DOHH2 (cell line): ENCODE measurements around the gene NEK8.

Source experiments
- H3F3A ChIP-seq: fragments of 200-600 bp; sonication (generic), shearing (Covaris generic); 2 replicates; pipeline ENCODE4 v1.6.0; 2016; ENCODE audit warnings: antibody characterized with exemption, mild to moderate bottlenecking; ENCODE audit not compliant: control insufficient read depth, insufficient read depth
- H3K27ac ChIP-seq: fragments of 200-600 bp; sonication (generic); 2 replicates; pipeline ENCODE4 v1.5.1; 2014; ENCODE audit warnings: low read depth, mild to moderate bottlenecking, low read length, moderate library complexity
- H3K27me3 ChIP-seq: fragments of 200-600 bp; sonication (generic); 2 replicates; pipeline ENCODE4 v1.6.1; 2014; ENCODE audit warnings: mild to moderate bottlenecking, low read length, mixed read lengths; ENCODE audit not compliant: control insufficient read depth
- H3K36me3 ChIP-seq: fragments of 200-600 bp; sonication (generic); 2 replicates; pipeline ENCODE4 v1.6.1; 2014; ENCODE audit warnings: mild to moderate bottlenecking, low read length, moderate library complexity, mixed read lengths; ENCODE audit not compliant: control insufficient read depth
- H3K4me1 ChIP-seq: fragments of 200-600 bp; sonication (generic); 2 replicates; pipeline ENCODE4 v1.6.1; 2014; ENCODE audit warnings: mild to moderate bottlenecking, low read length, mixed read lengths; ENCODE audit not compliant: control insufficient read depth
- H3K4me2 ChIP-seq: fragments of 200-600 bp; sonication (generic); 2 replicates; pipeline ENCODE4 v1.6.0; 2014; ENCODE audit warnings: mild to moderate bottlenecking, low read length, moderate library complexity
- H3K4me3 ChIP-seq: fragments of 200-600 bp; sonication (generic); 2 replicates; pipeline ENCODE4 v1.5.1; 2014; ENCODE audit warnings: mild to moderate bottlenecking, low read length, mixed read lengths
- H3K79me2 ChIP-seq: fragments of 200-600 bp; sonication (generic); 2 replicates; pipeline ENCODE4 v1.6.1; 2014; ENCODE audit warnings: mild to moderate bottlenecking, low read length, mixed read lengths; ENCODE audit not compliant: control insufficient read depth
- H3K9me2 ChIP-seq: fragments of 200-600 bp; sonication (generic); replicated peaks from 2 replicates; pipeline ENCODE4 v1.6.1; 2014; ENCODE audit warnings: mild to moderate bottlenecking, low read length, mixed read lengths; ENCODE audit not compliant: control insufficient read depth
- H3K9me3 ChIP-seq: fragments of 200-600 bp; sonication (generic); 2 replicates; pipeline ENCODE4 v1.6.1; 2014; ENCODE audit warnings: antibody characterized with exemption, low read length, mixed read lengths; ENCODE audit not compliant: control insufficient read depth, insufficient read depth
- H4K20me1 ChIP-seq: fragments of 200-600 bp; sonication (generic); 2 replicates; pipeline ENCODE4 v1.6.0; 2014; ENCODE audit warnings: low read depth, mild to moderate bottlenecking, antibody characterized with exemption, low read length, moderate library complexity; ENCODE audit not compliant: control insufficient read depth, insufficient read depth
- EZH2phosphoT487 ChIP-seq: fragments of 200-600 bp; sonication (generic); IDR thresholded peaks from 2 replicates; pipeline ENCODE4 v1.6.1; 2017; ENCODE audit warnings: borderline replicate concordance, mild to moderate bottlenecking, antibody characterized with exemption, low read length, moderate library complexity, mixed read lengths
- TF ChIP-seq, protein P1 (sequence below): fragments of 200-600 bp; sonication (generic); IDR thresholded peaks from one replicate; pipeline ENCODE4 v1.5.1; 2014; ENCODE audit warnings: antibody characterized with exemption, mild to moderate bottlenecking, low read depth, low read length; ENCODE audit not compliant: poor library complexity, severe bottlenecking

NEK8 gene

DNA sequence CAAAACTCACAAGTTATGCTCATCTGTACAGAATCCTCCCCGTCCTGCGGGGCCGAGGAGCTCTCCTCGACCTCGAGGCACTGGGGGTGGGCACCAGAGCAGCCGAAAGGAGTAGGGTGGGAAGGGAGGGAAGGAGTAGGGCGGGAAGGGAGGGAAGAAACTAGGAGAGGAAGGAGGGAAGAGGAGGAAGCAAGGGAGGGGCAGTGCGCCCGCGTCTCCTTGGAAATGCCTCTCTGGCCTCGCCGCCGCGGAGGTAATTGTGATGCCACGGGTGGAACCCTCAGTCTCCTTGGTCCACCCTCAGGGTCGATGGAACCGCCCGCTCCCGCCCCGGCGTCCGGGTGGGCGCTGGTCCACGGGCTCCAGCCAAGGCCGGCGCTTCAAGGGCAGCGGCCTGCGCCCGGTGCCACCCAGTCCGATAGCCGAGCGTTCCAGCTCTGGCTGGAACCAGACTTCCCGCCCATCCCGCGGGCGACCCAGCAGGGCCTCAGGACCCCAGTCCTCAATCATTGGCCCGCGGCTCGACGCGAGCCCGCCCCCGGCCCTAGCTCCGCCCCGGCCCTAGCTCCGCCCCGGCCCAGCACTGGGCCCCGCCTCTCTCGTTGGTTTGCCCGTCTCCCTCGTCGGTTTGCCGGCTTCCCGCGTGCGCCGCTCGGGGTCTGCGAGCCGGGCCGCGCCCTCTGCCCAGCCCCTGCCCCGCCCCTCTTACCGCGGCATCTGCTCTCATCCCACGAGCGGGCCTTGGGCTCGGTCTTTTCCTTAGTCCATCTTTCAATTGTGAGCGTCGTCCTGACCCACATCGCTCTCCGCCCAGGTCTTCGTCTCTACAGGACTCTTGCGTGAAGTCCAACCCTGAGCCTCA lies 17.5 kb upstream of the NEK8 start:
- H3K27ac ChIP-seq: peak overlapping the region; percentile 65
- no peaks in the 10 kb centered on the region for H3K27me3 ChIP-seq
- peaks cover 9% of the 10 kb centered on the region for H3K79me2 ChIP-seq
- no peaks in the 10 kb centered on the region for H3K9me2 ChIP-seq
- TF ChIP-seq EZH2phosphoT487: no peak
- TF ChIP-seq, protein P1, sequence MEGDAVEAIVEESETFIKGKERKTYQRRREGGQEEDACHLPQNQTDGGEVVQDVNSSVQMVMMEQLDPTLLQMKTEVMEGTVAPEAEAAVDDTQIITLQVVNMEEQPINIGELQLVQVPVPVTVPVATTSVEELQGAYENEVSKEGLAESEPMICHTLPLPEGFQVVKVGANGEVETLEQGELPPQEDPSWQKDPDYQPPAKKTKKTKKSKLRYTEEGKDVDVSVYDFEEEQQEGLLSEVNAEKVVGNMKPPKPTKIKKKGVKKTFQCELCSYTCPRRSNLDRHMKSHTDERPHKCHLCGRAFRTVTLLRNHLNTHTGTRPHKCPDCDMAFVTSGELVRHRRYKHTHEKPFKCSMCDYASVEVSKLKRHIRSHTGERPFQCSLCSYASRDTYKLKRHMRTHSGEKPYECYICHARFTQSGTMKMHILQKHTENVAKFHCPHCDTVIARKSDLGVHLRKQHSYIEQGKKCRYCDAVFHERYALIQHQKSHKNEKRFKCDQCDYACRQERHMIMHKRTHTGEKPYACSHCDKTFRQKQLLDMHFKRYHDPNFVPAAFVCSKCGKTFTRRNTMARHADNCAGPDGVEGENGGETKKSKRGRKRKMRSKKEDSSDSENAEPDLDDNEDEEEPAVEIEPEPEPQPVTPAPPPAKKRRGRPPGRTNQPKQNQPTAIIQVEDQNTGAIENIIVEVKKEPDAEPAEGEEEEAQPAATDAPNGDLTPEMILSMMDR: no peak
- peaks cover 26% of the 10 kb centered on the region for H3K4me1 ChIP-seq
- peaks cover 12% of the 10 kb centered on the region for H3F3A ChIP-seq
- H4K20me1 ChIP-seq: no peaks in the 10 kb centered on the region
- H3K36me3 ChIP-seq: peaks cover 5% of the 10 kb centered on the region; the same call in 1 of the 2 replicates
- peak overlapping the region; percentile 91 for H3K4me2 ChIP-seq
- no peaks in the 10 kb centered on the region for H3K9me3 ChIP-seq
- H3K4me3 ChIP-seq: peak overlapping the region; percentile 92

DNA sequence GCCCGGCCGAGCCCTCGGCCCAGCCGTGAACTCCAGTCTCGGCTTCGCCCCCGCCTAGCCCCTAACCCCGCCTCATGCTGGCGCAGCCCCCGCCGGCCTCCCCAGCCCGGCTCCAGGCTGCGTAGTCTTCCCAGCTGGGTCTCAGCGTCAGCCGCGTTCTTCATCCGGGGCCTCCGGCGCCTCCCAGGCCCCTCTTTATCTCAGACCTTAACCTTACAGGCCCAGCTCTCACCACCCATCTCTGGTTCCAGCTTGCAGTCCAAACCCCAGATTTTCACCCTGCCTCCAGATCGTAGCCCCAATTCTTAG lies 16.9 kb upstream of the NEK8 start, which contains the start of gene PROCA1:
TSS of gene PROCA1 (minus strand) at position 166 of the 309 bp plus-strand sequence. CDS start 228 bp downstream, outside the sequence.
- Histone ChIP-seq H3K27me3 (no peaks in the 10 kb centered on the region; the same call in 1 of the 2 replicates), H3K79me2 (peaks cover 9% of the 10 kb centered on the region), H3K9me3 (no peaks in the 10 kb centered on the region), H3K4me2 (peak within 1 kb of the TSS; percentile 91), H3K27ac (peak within 1 kb of the TSS; percentile 65), H3F3A (peaks cover 12% of the 10 kb centered on the region), H4K20me1 (no peaks in the 10 kb centered on the region), H3K4me3 (peak within 1 kb of the TSS; percentile 92), H3K4me1 (peaks cover 26% of the 10 kb centered on the region), H3K9me2 (no peaks in the 10 kb centered on the region), H3K36me3 (no peaks in the 10 kb centered on the region)
- no peak for TF ChIP-seq EZH2phosphoT487
- TF ChIP-seq, protein P1: no peak

DNA sequence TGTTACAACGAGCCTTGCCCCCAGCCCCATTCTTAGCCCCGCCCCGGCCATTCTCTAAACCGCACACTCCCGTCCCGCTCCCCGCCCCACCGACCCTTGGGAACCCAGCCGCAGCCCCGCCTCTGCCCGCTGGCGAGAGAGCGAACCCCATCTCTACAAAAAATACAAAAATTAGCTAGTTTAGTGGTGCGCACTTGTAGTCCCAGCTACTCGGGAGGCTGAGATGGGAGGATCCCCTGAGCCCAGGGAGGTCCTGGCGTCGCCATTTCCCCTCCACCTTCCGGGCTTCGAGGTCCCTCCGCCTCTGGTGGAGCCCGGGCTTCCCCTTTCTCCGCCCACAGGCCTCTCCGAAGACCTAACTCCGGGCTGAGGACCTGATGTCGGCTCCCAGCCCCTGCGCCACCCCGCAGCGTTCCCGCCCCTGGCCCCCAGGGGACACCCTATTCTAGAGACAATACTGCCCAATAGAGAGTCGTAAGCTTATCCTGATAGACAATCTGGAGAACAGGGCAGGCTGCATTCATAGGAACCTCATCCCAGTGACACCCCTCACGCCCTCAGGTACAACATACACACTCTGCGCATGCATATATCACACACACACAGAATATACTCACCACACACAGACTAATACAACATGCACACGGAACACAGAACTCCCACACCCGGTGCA lies 16.4 kb upstream of the NEK8 start:
- no peaks in the 10 kb centered on the region for H3K9me2 ChIP-seq
- peak overlapping the region; percentile 65 for H3K27ac ChIP-seq
- no peaks in the 10 kb centered on the region for H3K9me3 ChIP-seq
- TF ChIP-seq EZH2phosphoT487: no peak
- TF ChIP-seq, protein P1: peak; percentile 42
- no peaks in the 10 kb centered on the region for H4K20me1 ChIP-seq
- no peaks in the 10 kb centered on the region for H3K36me3 ChIP-seq
- peaks cover 9% of the 10 kb centered on the region for H3K79me2 ChIP-seq
- peaks cover 10% of the 10 kb centered on the region for H3F3A ChIP-seq
- peak overlapping the region; percentile 91 for H3K4me2 ChIP-seq
- peaks cover 26% of the 10 kb centered on the region for H3K4me1 ChIP-seq
- H3K4me3 ChIP-seq: peak overlapping the region; percentile 92
- H3K27me3 ChIP-seq: no peaks in the 10 kb centered on the region; the same call in 1 of the 2 replicates
